GM12892 (cell line): ENCODE results near the gene RMND5A.

ENCODE experiments used
- DNase-seq: peaks from one replicate; pipeline ENCODE4 v3.0.0; 2011; ENCODE audit not compliant: insufficient read length
- FAIRE-seq: peaks from 2 replicates; lab custom pipeline; 2011; peaks lifted over from hg19 to GRCh38; lab: Jason Lieb, UNC
- POLR2A ChIP-seq: IDR thresholded peaks from 2 replicates; pipeline ENCODE4 v1.6.1; 2011; ENCODE audit warnings: low read depth, low read length, control low read depth
- POLR2AphosphoS5 ChIP-seq: IDR thresholded peaks from 2 replicates; pipeline ENCODE4 v1.6.1; 2011; ENCODE audit warnings: low read depth, low read length, control low read depth
- TAF1 ChIP-seq: IDR thresholded peaks from 2 replicates; pipeline ENCODE4 v1.6.1; 2011; ENCODE audit warnings: low read depth, mild to moderate bottlenecking, control low read depth, low read length, borderline replicate concordance

RMND5A gene

DNA sequence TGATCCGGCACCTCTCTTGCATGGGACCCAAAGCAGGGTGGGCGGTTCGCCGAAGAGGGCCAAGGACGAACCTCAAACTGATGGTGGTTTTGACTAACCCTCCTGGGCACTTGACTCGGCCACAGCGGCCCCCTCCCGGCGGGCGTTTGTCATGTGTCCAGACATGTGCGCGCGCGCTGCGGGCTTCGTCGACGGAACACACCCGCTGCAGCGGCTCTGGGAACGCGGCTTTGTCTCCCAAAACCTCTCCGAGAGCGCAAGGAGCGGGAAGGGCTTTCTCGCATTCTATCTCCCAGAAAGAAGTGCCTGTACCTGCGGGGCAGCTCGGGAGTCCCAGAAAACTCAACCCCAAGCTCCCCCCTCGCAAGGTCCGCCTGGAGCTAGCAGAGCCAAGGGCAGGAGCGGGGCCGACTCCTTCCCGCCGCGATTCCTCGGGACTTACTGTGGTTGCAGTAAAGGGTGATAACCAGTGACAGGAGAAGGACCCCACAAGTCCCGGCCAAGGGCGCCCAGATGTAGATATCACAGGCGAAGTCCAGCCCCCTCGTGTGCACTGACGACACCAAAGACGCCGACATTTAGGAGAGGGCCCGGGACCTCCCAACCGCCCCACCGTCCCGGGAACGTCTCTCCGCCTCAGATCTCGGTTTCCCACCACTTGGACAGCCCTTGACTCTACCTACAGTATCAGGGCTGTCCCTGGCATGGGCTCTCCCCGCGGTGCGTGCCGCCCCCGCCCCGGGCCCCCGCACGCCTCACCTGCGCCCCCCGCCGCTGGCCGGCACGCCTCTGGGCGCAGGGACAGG is 69.0 kb downstream of the RMND5A start:
- FAIRE-seq (no peak), DNase-seq (no peak)
- TF ChIP-seq POLR2AphosphoS5: no peak
- TF ChIP-seq TAF1: no peak
- TF ChIP-seq POLR2A: no peak

DNA sequence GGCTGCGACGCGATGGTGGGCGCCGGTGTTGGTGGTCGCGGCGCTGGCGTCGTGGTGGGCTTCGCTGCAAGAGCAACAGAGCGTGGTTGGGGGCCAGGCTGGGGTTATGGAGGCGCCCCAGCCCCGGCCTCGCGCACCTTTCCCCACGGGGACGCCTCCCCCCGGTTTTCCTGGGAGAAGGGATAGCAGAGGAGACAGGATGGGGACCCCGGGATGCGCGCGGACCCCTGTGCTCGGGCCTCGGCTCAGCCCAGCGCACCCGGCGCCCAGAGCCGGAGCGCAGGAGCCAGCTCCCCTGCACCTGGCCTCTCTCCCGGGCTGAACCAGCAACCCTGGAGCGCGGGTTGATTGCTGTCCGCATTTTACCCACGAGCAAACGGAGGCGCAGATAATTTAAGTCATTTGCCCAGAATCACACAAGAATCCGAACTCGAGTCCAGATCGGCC is 69.6 kb downstream of the RMND5A start:
- no peak for FAIRE-seq
- TF ChIP-seq POLR2A (no peak), TAF1 (no peak), POLR2AphosphoS5 (no peak)
- no peak for DNase-seq

DNA sequence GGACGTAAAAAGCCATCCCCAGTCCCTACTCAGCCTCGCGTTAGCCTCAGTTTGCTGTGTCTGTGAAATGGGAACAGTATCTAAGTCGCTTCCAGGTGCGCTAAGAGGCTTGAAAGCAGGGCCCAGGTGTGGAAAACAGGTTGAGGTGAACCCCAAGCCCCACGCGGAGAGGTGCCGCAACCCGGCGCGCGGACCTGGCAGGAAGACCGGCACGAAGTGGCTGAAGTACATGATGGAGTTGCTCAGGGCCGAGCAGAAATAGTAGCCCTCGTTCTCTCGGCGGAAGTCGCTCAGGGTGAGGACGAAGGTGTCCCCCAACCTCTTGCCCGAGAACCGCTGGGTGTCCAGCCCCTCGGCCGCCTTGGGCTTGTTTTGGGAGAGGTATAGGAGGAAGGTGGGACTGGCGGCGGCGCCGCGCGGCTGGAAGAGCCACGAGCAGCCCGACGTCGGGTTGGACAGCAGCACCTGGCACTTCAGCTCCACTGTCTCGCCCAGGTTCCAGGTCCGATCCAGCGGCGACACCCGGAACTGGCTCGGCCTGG is 70.1 kb downstream of the RMND5A start:
- FAIRE-seq (no peak), DNase-seq (no peak)
- TF ChIP-seq POLR2A: no peak
- no peak for TF ChIP-seq POLR2AphosphoS5
- TF ChIP-seq TAF1: no peak

DNA sequence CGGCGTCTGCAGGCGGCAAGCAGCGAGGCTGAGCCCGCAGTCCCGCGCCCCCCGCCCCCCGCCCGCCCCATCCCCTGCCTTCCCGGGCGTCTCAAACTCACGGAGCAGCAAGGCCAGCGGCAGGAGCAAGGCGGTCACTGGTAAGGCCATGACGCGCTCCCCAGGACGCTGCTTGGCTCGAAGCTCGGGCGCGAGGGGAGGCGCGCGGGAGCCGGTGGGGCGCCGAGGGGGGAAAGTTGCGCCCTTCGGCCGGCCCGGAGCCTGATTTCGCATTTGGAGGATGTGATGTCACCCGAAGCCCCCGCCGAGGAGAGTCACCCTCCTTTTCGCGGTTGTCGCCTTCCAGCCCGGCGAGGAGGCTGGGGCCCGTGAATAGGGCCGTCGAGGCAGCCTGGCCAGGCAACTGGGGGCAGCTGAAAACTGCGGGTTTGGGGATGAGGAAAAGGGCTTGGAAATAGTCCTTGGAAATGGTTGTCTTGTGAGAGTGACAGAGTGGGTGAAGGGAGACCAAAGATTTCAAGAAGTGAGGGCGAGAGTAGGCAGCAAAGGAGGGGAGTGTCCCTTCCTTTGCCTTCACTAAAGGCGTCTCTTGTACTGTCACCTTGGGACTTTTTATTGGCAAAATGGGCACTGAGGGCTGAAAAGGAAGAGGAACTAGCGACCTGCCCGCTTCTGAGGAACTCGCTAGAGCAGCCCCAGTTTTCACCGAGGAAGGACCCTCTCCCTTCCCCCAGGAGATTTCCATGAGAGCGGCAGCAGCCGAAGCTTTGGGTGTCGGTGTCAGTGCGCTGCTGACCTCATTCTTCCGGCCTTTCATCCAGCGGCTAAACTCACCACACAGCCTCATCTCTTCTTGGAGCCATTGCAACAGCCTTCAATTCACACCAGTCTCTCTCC is 70.8 kb downstream of the RMND5A start, which contains the start of gene CD8A:
Gene CD8A (minus strand): TSS at position 238 of the 897 bp plus-strand sequence. CDS start 88 bp downstream, at position 150.
- no peak for TF ChIP-seq TAF1
- no peak for TF ChIP-seq POLR2A
- no peak for TF ChIP-seq POLR2AphosphoS5
- FAIRE-seq (no peak), DNase-seq (no peak)

DNA sequence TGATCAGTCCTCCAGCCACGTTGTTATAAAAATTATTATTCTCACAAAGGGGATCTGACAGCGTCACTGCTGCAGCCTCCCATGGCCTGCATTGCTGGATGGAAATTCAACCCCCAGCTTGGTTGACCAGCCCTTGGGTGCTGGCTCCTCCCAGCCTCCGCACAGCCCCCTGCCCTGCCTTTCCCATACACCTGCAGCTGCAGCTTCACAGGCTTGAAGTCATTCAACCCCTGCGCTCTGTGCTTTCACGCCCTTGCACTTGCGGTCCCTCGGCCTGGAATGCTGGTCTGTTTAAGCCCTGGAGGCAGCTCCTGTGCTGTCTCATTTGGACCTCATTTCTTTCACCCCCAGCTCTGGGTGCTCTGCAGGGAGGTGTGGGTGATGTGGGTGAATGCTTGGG is 71.5 kb downstream of the RMND5A start:
- FAIRE-seq (no peak), DNase-seq (no peak)
- no peak for TF ChIP-seq POLR2A
- no peak for TF ChIP-seq POLR2AphosphoS5
- TF ChIP-seq TAF1: no peak

DNA sequence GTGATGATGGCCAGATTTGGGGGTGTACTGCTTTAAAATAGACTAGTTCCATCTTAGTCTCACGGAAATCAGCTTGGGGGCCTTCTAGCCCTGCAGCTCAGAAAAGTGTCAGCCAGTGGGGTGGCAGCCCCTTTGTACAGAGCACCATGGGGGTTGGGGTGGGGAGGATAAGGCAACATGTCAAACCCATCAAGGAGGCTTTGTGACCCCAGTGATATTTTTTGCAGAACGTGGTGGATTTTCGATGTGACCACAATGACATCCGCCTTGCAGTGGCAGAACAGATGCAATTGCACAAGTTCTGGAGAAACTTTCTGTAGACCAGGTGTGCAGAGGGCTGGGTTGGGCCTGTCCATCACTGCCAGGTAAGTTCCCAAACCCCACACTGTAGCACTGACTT is 73.7 kb downstream of the RMND5A start:
- DNase-seq (no peak), FAIRE-seq (no peak)
- no peak for TF ChIP-seq TAF1
- TF ChIP-seq POLR2A: no peak
- no peak for TF ChIP-seq POLR2AphosphoS5

DNA sequence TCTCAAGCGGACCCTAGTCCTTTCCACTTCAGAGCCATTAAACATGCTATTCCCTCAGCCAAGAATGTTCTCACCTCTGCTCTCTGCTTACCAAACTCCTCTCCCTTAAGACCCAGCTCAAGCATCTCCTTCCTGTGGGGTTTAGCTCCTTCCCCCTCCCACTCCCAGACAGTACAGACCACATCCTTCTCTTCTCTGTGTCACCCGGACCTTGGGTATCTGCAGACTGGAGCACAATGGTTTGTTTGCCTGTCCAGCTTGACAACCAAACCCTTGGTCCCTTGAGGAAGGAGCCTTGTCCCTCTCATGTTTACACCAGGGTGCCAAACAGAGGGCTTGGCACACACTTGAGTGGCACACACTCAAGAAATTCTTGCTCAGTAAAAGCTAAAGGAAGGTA is 74.8 kb downstream of the RMND5A start:
- FAIRE-seq (no peak), DNase-seq (no peak)
- TF ChIP-seq TAF1 (no peak), POLR2AphosphoS5 (no peak), POLR2A (no peak)

DNA sequence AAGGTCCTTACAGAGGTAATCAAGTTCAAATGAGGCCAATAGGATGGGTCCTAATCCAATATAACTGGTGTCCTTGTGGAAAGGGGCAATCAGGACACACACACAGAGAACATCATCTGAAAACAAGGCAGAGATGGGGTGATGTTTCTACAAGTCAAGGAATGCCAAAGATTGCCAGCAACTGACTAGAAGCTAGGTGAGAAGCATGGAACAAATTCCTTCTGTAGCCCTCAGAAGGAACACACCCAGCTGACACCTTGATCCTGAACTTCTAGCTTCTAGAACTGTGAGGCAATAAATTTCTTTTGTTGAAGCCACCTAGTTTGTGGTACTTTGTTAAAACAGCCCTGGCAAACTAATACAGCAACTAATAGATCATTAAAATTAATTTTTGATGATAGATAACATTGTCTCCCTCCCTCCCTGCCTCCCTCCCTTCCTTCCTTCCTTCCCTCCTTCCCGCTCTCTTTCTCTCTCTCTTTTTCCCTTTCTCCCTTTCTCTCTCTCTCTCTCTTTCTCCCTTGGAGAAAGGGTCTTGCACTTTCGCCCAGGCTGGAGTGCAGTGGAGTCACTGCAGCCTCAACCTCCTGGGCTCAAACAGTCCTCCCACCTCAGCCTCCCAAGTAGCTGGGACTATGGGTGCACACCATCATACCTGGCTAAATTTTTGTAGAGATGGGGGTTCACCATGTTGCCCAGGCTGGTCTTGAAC is 80.9 kb downstream of the RMND5A start:
- FAIRE-seq (no peak), DNase-seq (no peak)
- no peak for TF ChIP-seq POLR2A
- no peak for TF ChIP-seq TAF1
- no peak for TF ChIP-seq POLR2AphosphoS5

DNA sequence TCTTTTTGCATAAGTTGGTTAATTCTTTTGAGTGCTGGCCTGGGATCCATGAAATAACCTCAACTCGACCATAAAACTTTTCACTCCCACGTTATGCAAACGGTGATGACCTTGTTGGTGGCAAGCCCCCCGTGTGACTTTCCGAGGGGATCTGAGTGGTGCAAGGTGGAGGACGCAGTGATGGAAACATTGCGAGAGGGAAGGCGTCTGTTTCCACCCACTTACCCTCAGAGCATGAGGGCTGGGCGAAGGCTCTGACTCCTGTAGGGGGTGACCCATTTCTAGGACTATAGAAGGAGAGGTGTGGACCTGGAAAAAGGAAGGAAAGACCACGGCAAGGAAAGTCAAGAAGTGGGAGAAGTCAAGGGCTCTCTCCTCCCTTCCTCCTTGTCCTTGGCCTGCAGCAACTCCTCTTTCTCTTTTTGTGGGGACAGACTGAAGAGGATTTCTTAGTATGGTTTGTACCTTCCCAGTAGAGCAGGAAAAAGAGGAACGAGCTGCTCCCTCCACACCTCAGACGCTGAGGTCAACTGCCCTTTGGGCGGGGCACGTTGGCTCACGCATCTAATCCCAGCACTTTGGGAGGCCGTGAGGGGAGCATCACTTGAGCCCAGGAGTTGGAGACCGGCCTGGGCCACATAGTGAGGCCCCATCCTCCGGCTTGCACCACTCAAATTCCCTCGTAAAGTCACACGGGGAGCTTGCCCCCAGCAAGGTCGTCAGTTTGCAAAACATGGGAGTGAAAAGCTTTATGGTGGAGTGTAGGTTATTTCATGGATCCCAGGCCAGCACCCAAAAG is 86.2 kb downstream of the RMND5A start:
- DNase-seq (no peak), FAIRE-seq (no peak)
- TF ChIP-seq POLR2AphosphoS5 (no peak), POLR2A (no peak), TAF1 (no peak)

DNA sequence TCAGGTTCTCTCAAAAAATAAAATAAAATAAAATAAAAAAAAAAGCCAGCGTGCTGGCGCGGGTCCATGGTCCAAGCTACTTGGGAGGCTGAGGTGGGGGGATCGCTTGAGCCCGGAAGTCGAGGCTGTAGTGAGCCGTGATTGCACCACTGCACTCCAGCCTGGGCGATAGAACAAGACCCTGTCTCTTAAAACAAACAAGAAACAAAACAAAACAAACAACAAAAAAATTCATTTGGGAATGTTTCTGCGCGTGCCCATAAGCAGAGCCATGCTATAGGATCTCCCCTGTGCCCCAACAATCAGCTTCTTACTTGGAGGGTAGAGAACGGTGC is 87.0 kb downstream of the RMND5A start:
- DNase-seq (no peak), FAIRE-seq (no peak)
- no peak for TF ChIP-seq TAF1
- no peak for TF ChIP-seq POLR2A
- TF ChIP-seq POLR2AphosphoS5: no peak
